Suppressor macrophage (primary cell): Measurements from ENCODE around the gene TPSD1.
"Not testable (repeated sequence)": the region's sequence is repeated elsewhere in the genome, so short reads cannot be mapped to it uniquely, and the experiment has no call there.

Experiments
- DNase-seq, 4 experiments: peaks; one replicate each; pipeline ENCODE4 v3.0.0-alpha.2; 2020 to 2022

Gene TPSD1

GRCh38 chr16:1220841-1221627, 34.8 kb upstream of the TPSD1 start:
- no peak for DNase-seq

GRCh38 chr16:1221628-1222552, 34.0 kb upstream of the TPSD1 start:
- no peak for DNase-seq

- no peak for DNase-seq
Observed at GRCh38 chr16:1222553-1223354, 33.1 kb upstream of the TPSD1 start.

- DNase-seq: no peak
Observed at GRCh38 chr16:1223355-1224214, 32.3 kb upstream of the TPSD1 start.

GRCh38 chr16:1224558-1224957, 31.3 kb upstream of the TPSD1 start:
- DNase-seq: no peak

GRCh38 chr16:1225051-1225451, 30.8 kb upstream of the TPSD1 start, which contains the start of gene TPSG1:
TSS of gene TPSG1 (minus strand) at chr16:1225268. CDS start at chr16:1225252, 16 bp downstream.
- no peak for DNase-seq

GRCh38 chr16:1225728-1226311, 30.0 kb upstream of the TPSD1 start:
- not testable (repeated sequence) for DNase-seq

- DNase-seq: not testable (repeated sequence)
Observed at GRCh38 chr16:1226692-1227091, 29.2 kb upstream of the TPSD1 start.

- DNase-seq: not testable (repeated sequence)
Observed at GRCh38 chr16:1228227-1228626, 27.6 kb upstream of the TPSD1 start.

- not testable (repeated sequence) for DNase-seq
Observed at GRCh38 chr16:1229476-1229875, 26.4 kb upstream of the TPSD1 start.

- DNase-seq: not testable (repeated sequence)
Observed at GRCh38 chr16:1230084-1230470, 25.8 kb upstream of the TPSD1 start, which contains the start of gene TPSB2. TSS of gene TPSB2 (minus strand) at chr16:1230184. CDS start at chr16:1229951, 233 bp downstream.

- not testable (repeated sequence) for DNase-seq
Observed at GRCh38 chr16:1230471-1231212, 25.2 kb upstream of the TPSD1 start.

GRCh38 chr16:1231301-1231700, 24.6 kb upstream of the TPSD1 start:
- DNase-seq: not testable (repeated sequence)

- DNase-seq: not testable (repeated sequence)
Observed at GRCh38 chr16:1232049-1232748, 23.7 kb upstream of the TPSD1 start.

GRCh38 chr16:1236659-1237058, 19.2 kb upstream of the TPSD1 start:
- DNase-seq: not testable (repeated sequence)

- no peak for DNase-seq
Observed at GRCh38 chr16:1237990-1238389, 17.9 kb upstream of the TPSD1 start.

GRCh38 chr16:1238909-1239308, 17.0 kb upstream of the TPSD1 start:
- not testable (repeated sequence) for DNase-seq

GRCh38 chr16:1239575-1239974, 16.3 kb upstream of the TPSD1 start:
- not testable (repeated sequence) for DNase-seq

- DNase-seq: not testable (repeated sequence)
Observed at GRCh38 chr16:1240436-1240835, 15.4 kb upstream of the TPSD1 start, which contains the start of gene TPSAB1. TSS of gene TPSAB1 (plus strand) at chr16:1240705. CDS start at chr16:1240939, 234 bp downstream.
